K562 (cell line): ENCODE results near the gene RAP1A. TPM values are rescaled to one million over a fixed set of nuclear protein-coding genes. Genes with fewer than 3 reads are reported as not detected.

Experiments
- GTF2E2 ChIP-seq: fragments of 200-800 bp; sonication (Bioruptor generic); IDR thresholded peaks from 2 replicates; pipeline ENCODE4 v1.6.1; 2016; ENCODE audit warnings: missing genetic modification characterization, missing compliant biosample characterization
- KDM1A ChIP-seq, 2 experiments: fragments of 450-650 bp; IDR thresholded peaks; 2 replicates each; pipeline ENCODE4 v1.6.1; 2016; ENCODE audit warnings: mild to moderate bottlenecking in 2 of 2
- MECOM ChIP-seq: fragments of 250-450 bp; sonication (Bioruptor Pico); IDR thresholded peaks from 2 replicates; pipeline ENCODE4 v1.8.0; 2022; ENCODE audit warnings: inconsistent platforms
- MIER1 ChIP-seq: fragments of 450-650 bp; IDR thresholded peaks from 2 replicates; pipeline ENCODE4 v1.6.1; 2016; ENCODE audit warnings: antibody characterized with exemption, mild to moderate bottlenecking, low read depth
- MYC ChIP-seq, 2 experiments: fragments of 250-450 bp in 1 of 2; sonication (Bioruptor Pico) in 1 of 2; IDR thresholded peaks; 2 replicates each; pipeline versions ENCODE4 v1.5.1 to v1.6.1; 2012 to 2021; ENCODE audit warnings: low read depth in 2 of 2, borderline replicate concordance in 1 of 2, improper control_type of control experiment in 1 of 2, low read length in 1 of 2, mild to moderate bottlenecking in 1 of 2, moderate library complexity in 1 of 2
- TRIM24 ChIP-seq, 2 experiments: fragments of 450-650 bp; IDR thresholded peaks; 2 replicates each; pipeline ENCODE4 v1.6.1; 2016
- ZC3H8 ChIP-seq: fragments of 450-650 bp; IDR thresholded peaks from 2 replicates; pipeline ENCODE4 v1.6.1; 2017
- ZNF398 ChIP-seq: fragments of 250-450 bp; sonication (Bioruptor Pico); IDR thresholded peaks from 2 replicates; pipeline ENCODE4 v1.8.0; 2021; ENCODE audit warnings: moderate library complexity, mild to moderate bottlenecking, inconsistent platforms
- ZNF644 ChIP-seq: fragments of 200-800 bp; sonication (Bioruptor generic); IDR thresholded peaks from 2 replicates; pipeline ENCODE4 v1.6.1; 2016; ENCODE audit warnings: low read depth, missing genetic modification characterization, missing compliant biosample characterization
- polyA plus RNA-seq, 8 experiments: library from polyadenylated mRNA; depleted of rRNA in 4 of 8; stranded (reverse) in 5 of 8; unstranded in 3 of 8; fragments of >200 nt; fragmentation: Nextera tagmentation in 2 of 8; fragmentation: Illumina TruSeq in 1 of 8; extraction: Ambion mirVana in 2 of 8; extraction: Trizol in 1 of 8; gene quantifications; 2 replicates each; pipeline versions ENCODE4 v1.2.1 to v1.2.3, GENCODE V29; 2011 to 2014; ENCODE audit warnings: inconsistent platforms in 1 of 8, missing spikeins in 1 of 8
- total RNA-seq, 7 experiments: library from RNA; depleted of rRNA in 6 of 7; stranded (reverse); fragments of >200 nt in 6 of 7; fragmentation: Illumina TruSeq in 2 of 7; extraction: Trizol in 2 of 7; gene quantifications; 2 replicates each; pipeline versions ENCODE4 v1.2.1 to v1.2.3, GENCODE V29; 2011 to 2021; ENCODE audit warnings: low replicate concordance in 1 of 7
- TF ChIP-seq, protein P1 (sequence below): fragments of 200-800 bp; sonication (Bioruptor generic); IDR thresholded peaks from 2 replicates; pipeline ENCODE4 v1.6.1; 2017; ENCODE audit warnings: missing genetic modification characterization, missing compliant biosample characterization
- TF ChIP-seq, protein P2 (sequence below): fragments of 450-650 bp; IDR thresholded peaks from 2 replicates; pipeline ENCODE4 v1.7.1; 2018; ENCODE audit warnings: mild to moderate bottlenecking, low read depth; ENCODE audit not compliant: partially characterized antibody
- TF ChIP-seq, protein P3 (sequence below): sonication (generic); formaldehyde crosslinking; IDR thresholded peaks from 2 replicates; pipeline ENCODE4 v1.8.0; 2022; ENCODE audit warnings: mild to moderate bottlenecking, missing genetic modification reagents, borderline replicate concordance

RAP1A gene
- total and polyA plus RNA-seq, 9 of the 15 experiments (the other 6 are each of a cell fraction or from before 2014, with no cell fraction given), result 13.4 to 86.2 (median 32.5) TPM

DNA sequence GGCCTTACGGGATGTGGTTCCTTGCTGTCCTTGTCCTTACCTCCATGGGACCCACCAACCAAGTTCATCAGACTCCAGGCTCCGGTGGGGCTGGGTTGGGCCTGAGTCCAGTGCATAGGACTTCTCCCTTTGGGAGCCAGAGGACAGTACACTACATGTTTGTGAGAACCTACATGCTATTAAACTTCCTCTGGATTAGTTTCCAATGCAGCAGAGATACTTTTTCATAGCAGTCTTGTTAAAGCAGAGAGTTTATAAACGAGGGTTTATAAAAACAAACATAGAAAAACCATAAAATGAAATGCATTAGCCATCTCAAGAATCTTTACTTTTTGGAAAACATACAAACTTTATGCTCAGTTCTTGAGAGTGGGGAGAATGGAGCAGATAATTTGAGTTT, 86.3 kb downstream of the RAP1A start (continued):
- TF ChIP-seq, protein P1, sequence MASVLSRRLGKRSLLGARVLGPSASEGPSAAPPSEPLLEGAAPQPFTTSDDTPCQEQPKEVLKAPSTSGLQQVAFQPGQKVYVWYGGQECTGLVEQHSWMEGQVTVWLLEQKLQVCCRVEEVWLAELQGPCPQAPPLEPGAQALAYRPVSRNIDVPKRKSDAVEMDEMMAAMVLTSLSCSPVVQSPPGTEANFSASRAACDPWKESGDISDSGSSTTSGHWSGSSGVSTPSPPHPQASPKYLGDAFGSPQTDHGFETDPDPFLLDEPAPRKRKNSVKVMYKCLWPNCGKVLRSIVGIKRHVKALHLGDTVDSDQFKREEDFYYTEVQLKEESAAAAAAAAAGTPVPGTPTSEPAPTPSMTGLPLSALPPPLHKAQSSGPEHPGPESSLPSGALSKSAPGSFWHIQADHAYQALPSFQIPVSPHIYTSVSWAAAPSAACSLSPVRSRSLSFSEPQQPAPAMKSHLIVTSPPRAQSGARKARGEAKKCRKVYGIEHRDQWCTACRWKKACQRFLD (CRISPR knock-in tag), result no peak
- no peak for TF ChIP-seq KDM1A (IDR thresholded peaks at IDR 0.05)
- TF ChIP-seq GTF2E2 (tag), result no peak
- TF ChIP-seq ZC3H8, result no peak
- TF ChIP-seq, protein P2, sequence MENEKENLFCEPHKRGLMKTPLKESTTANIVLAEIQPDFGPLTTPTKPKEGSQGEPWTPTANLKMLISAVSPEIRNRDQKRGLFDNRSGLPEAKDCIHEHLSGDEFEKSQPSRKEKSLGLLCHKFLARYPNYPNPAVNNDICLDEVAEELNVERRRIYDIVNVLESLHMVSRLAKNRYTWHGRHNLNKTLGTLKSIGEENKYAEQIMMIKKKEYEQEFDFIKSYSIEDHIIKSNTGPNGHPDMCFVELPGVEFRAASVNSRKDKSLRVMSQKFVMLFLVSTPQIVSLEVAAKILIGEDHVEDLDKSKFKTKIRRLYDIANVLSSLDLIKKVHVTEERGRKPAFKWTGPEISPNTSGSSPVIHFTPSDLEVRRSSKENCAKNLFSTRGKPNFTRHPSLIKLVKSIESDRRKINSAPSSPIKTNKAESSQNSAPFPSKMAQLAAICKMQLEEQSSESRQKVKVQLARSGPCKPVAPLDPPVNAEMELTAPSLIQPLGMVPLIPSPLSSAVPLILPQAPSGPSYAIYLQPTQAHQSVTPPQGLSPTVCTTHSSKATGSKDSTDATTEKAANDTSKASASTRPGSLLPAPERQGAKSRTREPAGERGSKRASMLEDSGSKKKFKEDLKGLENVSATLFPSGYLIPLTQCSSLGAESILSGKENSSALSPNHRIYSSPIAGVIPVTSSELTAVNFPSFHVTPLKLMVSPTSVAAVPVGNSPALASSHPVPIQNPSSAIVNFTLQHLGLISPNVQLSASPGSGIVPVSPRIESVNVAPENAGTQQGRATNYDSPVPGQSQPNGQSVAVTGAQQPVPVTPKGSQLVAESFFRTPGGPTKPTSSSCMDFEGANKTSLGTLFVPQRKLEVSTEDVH, result no peak
- no peak for TF ChIP-seq MYC (IDR thresholded peaks at IDR 0.05; ENCODE audit: low read depth, low read length)
- TF ChIP-seq MYC (CRISPR knock-in tag; IDR thresholded peaks at IDR 0.05; ENCODE audit: borderline replicate concordance, low read depth), result no peak
- no peak for TF ChIP-seq ZNF644 (tag)
- no peak for TF ChIP-seq TRIM24 (IDR thresholded peaks at IDR 0.05)
- no peak for TF ChIP-seq ZNF398 (CRISPR knock-in tag)
- TF ChIP-seq MIER1, result no peak
- TF ChIP-seq, protein P3, sequence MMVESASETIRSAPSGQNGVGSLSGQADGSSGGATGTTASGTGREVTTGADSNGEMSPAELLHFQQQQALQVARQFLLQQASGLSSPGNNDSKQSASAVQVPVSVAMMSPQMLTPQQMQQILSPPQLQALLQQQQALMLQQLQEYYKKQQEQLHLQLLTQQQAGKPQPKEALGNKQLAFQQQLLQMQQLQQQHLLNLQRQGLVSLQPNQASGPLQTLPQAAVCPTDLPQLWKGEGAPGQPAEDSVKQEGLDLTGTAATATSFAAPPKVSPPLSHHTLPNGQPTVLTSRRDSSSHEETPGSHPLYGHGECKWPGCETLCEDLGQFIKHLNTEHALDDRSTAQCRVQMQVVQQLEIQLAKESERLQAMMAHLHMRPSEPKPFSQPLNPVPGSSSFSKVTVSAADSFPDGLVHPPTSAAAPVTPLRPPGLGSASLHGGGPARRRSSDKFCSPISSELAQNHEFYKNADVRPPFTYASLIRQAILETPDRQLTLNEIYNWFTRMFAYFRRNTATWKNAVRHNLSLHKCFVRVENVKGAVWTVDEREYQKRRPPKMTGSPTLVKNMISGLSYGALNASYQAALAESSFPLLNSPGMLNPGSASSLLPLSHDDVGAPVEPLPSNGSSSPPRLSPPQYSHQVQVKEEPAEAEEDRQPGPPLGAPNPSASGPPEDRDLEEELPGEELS, result no peak
- TF ChIP-seq MECOM (CRISPR knock-in tag), result no peak
